ENCODE results near the gene NCAM2.

The NCAM2 gene

GRCh38 chr21:21109736-21110135 lies 111.5 kb downstream of the NCAM2 start:
- no peak for DNase-seq (ENCODE audit: low read depth in 2 of 2)
- TF ChIP-seq CTCF (IDR thresholded peaks at IDR 0.05; ENCODE audit: low read depth, low read length), result no peak
- no peak overlapping the region for H3K4me3 ChIP-seq (replicated peaks in 1 of 2; ENCODE audit: low read depth in 2 of 2, low read length in 2 of 2)

GRCh38 chr21:21111309-21111920 lies 113.2 kb downstream of the NCAM2 start:
- no peak overlapping the region for H3K4me3 ChIP-seq (replicated peaks in 1 of 2; ENCODE audit: low read depth in 2 of 2, low read length in 2 of 2)
- no peak for DNase-seq (ENCODE audit: low read depth in 2 of 2)
- no peak for TF ChIP-seq CTCF (IDR thresholded peaks at IDR 0.05; ENCODE audit: low read depth, low read length)

- no peak for DNase-seq (ENCODE audit: low read depth in 2 of 2)
- no peak overlapping the region for H3K4me3 ChIP-seq (replicated peaks in 1 of 2; ENCODE audit: low read depth in 2 of 2, low read length in 2 of 2)
- TF ChIP-seq CTCF (IDR thresholded peaks at IDR 0.05; ENCODE audit: low read depth, low read length), result no peak
These were observed 116.3 kb downstream of the NCAM2 start for GRCh38 chr21:21114461-21114860.

GRCh38 chr21:21119091-21119490 lies 120.9 kb downstream of the NCAM2 start:
- no peak overlapping the region for H3K4me3 ChIP-seq (replicated peaks in 1 of 2; ENCODE audit: low read depth in 2 of 2, low read length in 2 of 2)
- no peak for TF ChIP-seq CTCF (IDR thresholded peaks at IDR 0.05; ENCODE audit: low read depth, low read length)
- DNase-seq (ENCODE audit: low read depth in 2 of 2), result no peak

- H3K4me3 ChIP-seq (replicated peaks in 1 of 2; ENCODE audit: low read depth in 2 of 2, low read length in 2 of 2), result no peak overlapping the region
- DNase-seq (ENCODE audit: low read depth in 2 of 2), result no peak
- no peak for TF ChIP-seq CTCF (IDR thresholded peaks at IDR 0.05; ENCODE audit: low read depth, low read length)
These were observed 124.5 kb downstream of the NCAM2 start for GRCh38 chr21:21122680-21123079.

GRCh38 chr21:21132390-21132789 lies 134.2 kb downstream of the NCAM2 start:
- no peak for DNase-seq (ENCODE audit: low read depth in 2 of 2)
- no peak overlapping the region for H3K4me3 ChIP-seq (replicated peaks in 1 of 2; ENCODE audit: low read depth in 2 of 2, low read length in 2 of 2)
- TF ChIP-seq CTCF (IDR thresholded peaks at IDR 0.05; ENCODE audit: low read depth, low read length), result no peak

- TF ChIP-seq CTCF (IDR thresholded peaks at IDR 0.05; ENCODE audit: low read depth, low read length), result no peak
- no peak overlapping the region for H3K4me3 ChIP-seq (replicated peaks in 1 of 2; ENCODE audit: low read depth in 2 of 2, low read length in 2 of 2)
- peak; percentile 45 to 60 for DNase-seq (ENCODE audit: low read depth in 2 of 2)
These were observed 139.8 kb downstream of the NCAM2 start for GRCh38 chr21:21137986-21138385.
